HepG2 (cell line): ENCODE data around the gene NCOR2. TPM values are rescaled to one million over a fixed set of nuclear protein-coding genes. Genes with fewer than 3 reads are reported as not detected.

Experiments
- ATAC-seq: fragments of 200-7000 bp; cut with Tn5 transposase; 3 replicates; pipeline ENCODE4 v1.9.1; 2020; ENCODE audit warnings: mild to moderate bottlenecking, moderate library complexity
- BruUV-seq: library from RNA; stranded (reverse); fragments of 400-500 nt; replicated peaks from 2 replicates; lab custom pipeline; 2021; lab: Mats Ljungman, UMichigan
- CTCF ChIA-PET: fragments of 300-600 bp; formaldehyde crosslinking; extraction: SDS; loops from one replicate; lab custom pipeline; 2021; ENCODE audit warnings: low total read pairs, inconsistent platforms, low intra/inter-chr PET ratio; lab: Yijun Ruan, JAX
- POLR2A ChIA-PET: fragments of 350-600 bp; sonication (Branson Sonifier 250); formaldehyde crosslinking; loops from one replicate; lab custom pipeline; 2020; ENCODE audit warnings: antibody characterized with exemption, inconsistent platforms; lab: Yijun Ruan, JAX
- DNase-seq: peaks from one replicate; pipeline ENCODE4 v3.0.0-alpha.2; 2015; ENCODE audit warnings: low spot score
- FAIRE-seq: peaks from 3 replicates; lab custom pipeline; 2011; peaks lifted over from hg19 to GRCh38; lab: Jason Lieb, UNC
- H2AFZ ChIP-seq: one replicate; pipeline ENCODE4 v1.6.1; 2011; ENCODE audit warnings: low read length, inconsistent platforms
- H3K27ac ChIP-seq: fragments of 300-600 bp; 3 replicates; pipeline ENCODE4 v1.8.0; 2011; ENCODE audit warnings: mixed run types, mild to moderate bottlenecking, mixed read lengths, low read length, inconsistent platforms; ENCODE audit not compliant: insufficient read depth; ENCODE audit errors: extremely low read length
- H3K27me3 ChIP-seq, 2 experiments: fragments of 200-600 bp in 1 of 2; 2 replicates in 1 of 2; 3 replicates in 1 of 2; pipeline versions ENCODE4 v1.6.0 to v1.8.0; 2011; ENCODE audit warnings: low read length in 2 of 2, mild to moderate bottlenecking in 2 of 2, moderate library complexity in 2 of 2, inconsistent platforms in 1 of 2; ENCODE audit not compliant: insufficient read depth in 2 of 2, control insufficient read depth in 1 of 2
- H3K36me3 ChIP-seq, 2 experiments: fragments of 200-600 bp in 1 of 2; replicated peaks in 1 of 2; 2 replicates in 1 of 2; 3 replicates in 1 of 2; pipeline versions ENCODE4 v1.5.1 to v1.8.0; 2011; ENCODE audit warnings: low read length in 2 of 2, inconsistent platforms in 1 of 2; ENCODE audit not compliant: insufficient read depth in 2 of 2, control insufficient read depth in 1 of 2
- H3K4me1 ChIP-seq: 2 replicates; pipeline ENCODE4 v1.5.1; 2012; ENCODE audit warnings: low read length, inconsistent platforms; ENCODE audit not compliant: insufficient read depth
- H3K4me2 ChIP-seq: 2 replicates; pipeline ENCODE4 v1.6.0; 2011; ENCODE audit warnings: low read depth, low read length, inconsistent platforms
- H3K4me3 ChIP-seq, 3 experiments: fragments of 200-600 bp in 1 of 3; sonication (generic), shearing (Covaris generic) in 1 of 3; replicated peaks in 1 of 3; 2 replicates each; pipeline ENCODE4 v1.5.1; 2011 to 2016; ENCODE audit warnings: low read length in 3 of 3, inconsistent platforms in 2 of 3, low read depth in 2 of 3, mild to moderate bottlenecking in 2 of 3, control low read depth in 1 of 3, mixed read lengths in 1 of 3; ENCODE audit not compliant: insufficient read depth in 1 of 3
- H3K79me2 ChIP-seq: one replicate; pipeline ENCODE4 v1.6.1; 2011; ENCODE audit warnings: low read length, inconsistent platforms; ENCODE audit not compliant: insufficient read depth
- H3K9ac ChIP-seq: 2 replicates; pipeline ENCODE4 v1.6.0; 2011; ENCODE audit warnings: mild to moderate bottlenecking, low read depth, low read length, inconsistent platforms; ENCODE audit not compliant: insufficient read depth
- H3K9me3 ChIP-seq: 2 replicates; pipeline ENCODE4 v1.5.1; 2012; ENCODE audit warnings: mild to moderate bottlenecking, low read length
- H4K20me1 ChIP-seq: 2 replicates; pipeline ENCODE4 v1.6.0; 2011; ENCODE audit warnings: inconsistent platforms, mild to moderate bottlenecking, low read length, moderate library complexity; ENCODE audit not compliant: insufficient read depth
- ELF4 ChIP-seq: sonication (generic); formaldehyde crosslinking; IDR thresholded peaks from 2 replicates; pipeline ENCODE4 v1.5.0; 2020; ENCODE audit warnings: missing genetic modification reagents, mild to moderate bottlenecking, moderate library complexity, borderline replicate concordance
- HNF4A ChIP-seq: sonication (generic); formaldehyde crosslinking; IDR thresholded peaks from 2 replicates; pipeline ENCODE4 v1.4.0; 2020; ENCODE audit warnings: missing genetic modification reagents
- JUNB ChIP-seq: sonication (generic); formaldehyde crosslinking; IDR thresholded peaks from 2 replicates; pipeline ENCODE4 v1.8.0; 2022; ENCODE audit warnings: missing genetic modification reagents, mild to moderate bottlenecking, borderline replicate concordance
- MAFG ChIP-seq: sonication (generic); formaldehyde crosslinking; IDR thresholded peaks from 2 replicates; pipeline ENCODE4 v1.5.1; 2020; ENCODE audit warnings: mild to moderate bottlenecking, missing genetic modification reagents
- U2AF2 ChIP-seq: fragments of 200-400 bp; formaldehyde crosslinking; IDR thresholded peaks from 2 replicates; pipeline ENCODE4 v1.6.1; 2017; ENCODE audit warnings: low read depth, mild to moderate bottlenecking, low read length
- ZBTB40 ChIP-seq, 2 experiments: fragments of 450-650 bp in 1 of 2; sonication (generic) in 1 of 2; formaldehyde crosslinking in 1 of 2; IDR thresholded peaks; 2 replicates each; pipeline versions ENCODE4 v1.6.1 to v1.8.0; 2016 to 2022; ENCODE audit warnings: antibody characterized with exemption in 1 of 2, mild to moderate bottlenecking in 1 of 2, missing genetic modification reagents in 1 of 2
- ZNF136 ChIP-seq: sonication (generic); formaldehyde crosslinking; IDR thresholded peaks from 2 replicates; pipeline ENCODE4 v1.8.1; 2022; ENCODE audit warnings: low read depth, mild to moderate bottlenecking, moderate library complexity, missing genetic modification reagents
- ZNF639 ChIP-seq: conservative IDR thresholded peaks from 2 replicates; pipeline ENCODE4 v1.6.1; 2018; ENCODE audit warnings: missing genetic modification reagents
- ZSCAN20 ChIP-seq: sonication (generic); formaldehyde crosslinking; IDR thresholded peaks from 2 replicates; pipeline ENCODE4 v1.4.0; 2020; ENCODE audit warnings: missing genetic modification reagents, mild to moderate bottlenecking, borderline replicate concordance
- WGBS: methylation state at CpG from one replicate; pipeline ENCODE4 v1.1.6; 2017; ENCODE audit warnings: low lambda C conversion rate; 5-methylcytosine and 5-hydroxymethylcytosine counted together
- in situ Hi-C: cut with HindIII; loops from 2 replicates; pipeline ENCODE4 v1.10.0; 2017; ENCODE audit warnings: low pct_unique_long_range_greater_than_20kb; ENCODE audit not compliant: extremely low pct_ligation_motif_present
- intact Hi-C: fragments of 100-400 bp; cut with micrococcal nuclease; formaldehyde crosslinking; loops from one replicate; pipeline ENCODE4 v1.10.0; 2022; ENCODE audit not compliant: unreplicated experiment
- polyA plus RNA-seq, 8 experiments: library from polyadenylated mRNA; depleted of rRNA in 3 of 8; stranded (reverse) in 7 of 8; unstranded in 1 of 8; fragments of >200 nt; fragmentation: Illumina TruSeq in 4 of 8; extraction: Trizol in 4 of 8; gene quantifications; 2 replicates each; pipeline versions ENCODE4 v1.2.1 to v1.2.3, GENCODE V29; 2011 to 2016; ENCODE audit warnings: low read depth in 4 of 8, missing spikeins in 1 of 8, mixed read lengths in 1 of 8; ENCODE audit not compliant: insufficient read depth in 1 of 8
- total RNA-seq, 5 experiments: library from RNA; depleted of rRNA; stranded (reverse); fragments of >200 nt; fragmentation: Illumina TruSeq; extraction: Trizol; gene quantifications; 2 replicates each; pipeline ENCODE4 v1.2.3, GENCODE V29; 2016; ENCODE audit warnings: low read depth in 1 of 5
- TF ChIP-seq, protein P1 (sequence below): sonication (generic); formaldehyde crosslinking; IDR thresholded peaks from 2 replicates; pipeline ENCODE4 v1.5.0; 2020; ENCODE audit warnings: missing genetic modification reagents

The NCOR2 gene
- total and polyA plus RNA-seq, 2 of the 13 experiments (the other 11 are each of a cell fraction or from before 2014, with no cell fraction given) = 4.5 to 5.7 TPM

- no peaks in the 10 kb centered on the region for H3K9me3 ChIP-seq
- no peak overlapping the region for H3K9ac ChIP-seq
- POLR2A ChIA-PET = no interaction called here
- no peaks in the 10 kb centered on the region for H3K36me3 ChIP-seq
- H3K79me2 ChIP-seq = no peaks in the 10 kb centered on the region
- H3K4me2 ChIP-seq = no peak overlapping the region
- H3K4me3 ChIP-seq = no peak overlapping the region
- TF ChIP-seq, protein P1, sequence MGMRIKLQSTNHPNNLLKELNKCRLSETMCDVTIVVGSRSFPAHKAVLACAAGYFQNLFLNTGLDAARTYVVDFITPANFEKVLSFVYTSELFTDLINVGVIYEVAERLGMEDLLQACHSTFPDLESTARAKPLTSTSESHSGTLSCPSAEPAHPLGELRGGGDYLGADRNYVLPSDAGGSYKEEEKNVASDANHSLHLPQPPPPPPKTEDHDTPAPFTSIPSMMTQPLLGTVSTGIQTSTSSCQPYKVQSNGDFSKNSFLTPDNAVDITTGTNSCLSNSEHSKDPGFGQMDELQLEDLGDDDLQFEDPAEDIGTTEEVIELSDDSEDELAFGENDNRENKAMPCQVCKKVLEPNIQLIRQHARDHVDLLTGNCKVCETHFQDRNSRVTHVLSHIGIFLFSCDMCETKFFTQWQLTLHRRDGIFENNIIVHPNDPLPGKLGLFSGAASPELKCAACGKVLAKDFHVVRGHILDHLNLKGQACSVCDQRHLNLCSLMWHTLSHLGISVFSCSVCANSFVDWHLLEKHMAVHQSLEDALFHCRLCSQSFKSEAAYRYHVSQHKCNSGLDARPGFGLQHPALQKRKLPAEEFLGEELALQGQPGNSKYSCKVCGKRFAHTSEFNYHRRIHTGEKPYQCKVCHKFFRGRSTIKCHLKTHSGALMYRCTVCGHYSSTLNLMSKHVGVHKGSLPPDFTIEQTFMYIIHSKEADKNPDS (CRISPR knock-in tag) = no peak
- TF ChIP-seq U2AF2 (no peak), ZNF136 (no peak), ZSCAN20 (CRISPR knock-in tag) (no peak), HNF4A (CRISPR knock-in tag) (no peak), JUNB (CRISPR knock-in tag) (no peak), MAFG (CRISPR knock-in tag) (no peak), ZNF639 (no peak), ZBTB40 (IDR thresholded peaks at IDR 0.05) (no peak), ZBTB40 (CRISPR knock-in tag; IDR thresholded peaks at IDR 0.05) (no peak), ELF4 (CRISPR knock-in tag) (no peak)
- peaks cover 11 to 39% of the 10 kb centered on the region in 2 experiments; a peak in 4 of 5 replicates for H3K27me3 ChIP-seq
- no peak overlapping the region for H3K27ac ChIP-seq
- WGBS = 41% methylated on average over 21 of the region's 21 CpGs
- no peak overlapping the region for H2AFZ ChIP-seq
- intact Hi-C loops = no loop called here
- ATAC-seq (no peak; the same call in 2 of the 3 replicates), DNase-seq (no peak), FAIRE-seq (no peak)
- no TSS peak for BruUV-seq
- in situ Hi-C loops = no loop called here
- CTCF ChIA-PET = no interaction called here
- H4K20me1 ChIP-seq = no peaks in the 10 kb centered on the region
- H3K4me1 ChIP-seq = peaks cover 11% of the 10 kb centered on the region
Observed at GRCh38 chr12:124592481-124593160, 25.2 kb upstream of the NCOR2 start.
